GM12891 (cell line): ENCODE measurements around the gene NTN3.

ENCODE experiments used
- DNase-seq: peaks from one replicate; pipeline ENCODE4 v3.0.0; 2011; ENCODE audit warnings: low spot score; ENCODE audit not compliant: insufficient read length
- FAIRE-seq: peaks from 2 replicates; lab custom pipeline; 2011; peaks lifted over from hg19 to GRCh38; lab: Jason Lieb, UNC
- PAX5 ChIP-seq: IDR thresholded peaks from 2 replicates; pipeline ENCODE4 v1.6.1; 2011; ENCODE audit warnings: low read length, moderate library complexity, mild to moderate bottlenecking; ENCODE audit not compliant: insufficient read depth, severe bottlenecking
- POLR2A ChIP-seq: IDR thresholded peaks from 2 replicates; pipeline ENCODE4 v1.6.1; 2011; ENCODE audit warnings: low read depth, low read length, control low read depth
- POLR2AphosphoS5 ChIP-seq: IDR thresholded peaks from 2 replicates; pipeline ENCODE4 v1.6.1; 2011; ENCODE audit warnings: low read depth, low read length, control low read depth
- POU2F2 ChIP-seq: IDR thresholded peaks from 2 replicates; pipeline ENCODE4 v1.6.1; 2011; ENCODE audit warnings: low read depth, mild to moderate bottlenecking, control low read depth, low read length, moderate library complexity
- SPI1 ChIP-seq: IDR thresholded peaks from 2 replicates; pipeline ENCODE4 v1.6.1; 2011; ENCODE audit warnings: low read depth, low read length, control low read depth
- TAF1 ChIP-seq: IDR thresholded peaks from 2 replicates; pipeline ENCODE4 v1.6.1; 2011; ENCODE audit warnings: low read depth, low read length, control low read depth

Gene NTN3

GRCh38 chr16:2499890-2500429 lies 28.9 kb downstream of the NTN3 start:
- TF ChIP-seq POU2F2 (no peak), PAX5 (no peak), TAF1 (no peak), POLR2AphosphoS5 (no peak), SPI1 (no peak), POLR2A (no peak)
- DNase-seq: no peak
- FAIRE-seq: no peak

- FAIRE-seq (no peak), DNase-seq (no peak)
- TF ChIP-seq SPI1 (no peak), POLR2AphosphoS5 (no peak), PAX5 (no peak), TAF1 (no peak), POU2F2 (no peak), POLR2A (no peak)
Observed at GRCh38 chr16:2500430-2500917, 29.4 kb downstream of the NTN3 start.

GRCh38 chr16:2500918-2501750 lies 30.0 kb downstream of the NTN3 start:
- DNase-seq (peak; percentile 96), FAIRE-seq (peak; percentile 90)
- no peak for TF ChIP-seq PAX5
- TF ChIP-seq POU2F2: no peak
- no peak for TF ChIP-seq TAF1
- TF ChIP-seq SPI1: no peak
- TF ChIP-seq POLR2A: no peak
- TF ChIP-seq POLR2AphosphoS5: no peak

- TF ChIP-seq POU2F2: no peak
- TF ChIP-seq PAX5: no peak
- no peak for TF ChIP-seq TAF1
- TF ChIP-seq POLR2A: no peak
- no peak for TF ChIP-seq POLR2AphosphoS5
- TF ChIP-seq SPI1: no peak
- FAIRE-seq (no peak), DNase-seq (no peak)
Observed at GRCh38 chr16:2501946-2502895, 31.1 kb downstream of the NTN3 start.

- FAIRE-seq (no peak), DNase-seq (no peak)
- no peak for TF ChIP-seq POU2F2
- no peak for TF ChIP-seq POLR2AphosphoS5
- TF ChIP-seq POLR2A: no peak
- TF ChIP-seq SPI1: no peak
- TF ChIP-seq PAX5: no peak
- TF ChIP-seq TAF1: no peak
Observed at GRCh38 chr16:2505695-2506094, 34.6 kb downstream of the NTN3 start.

GRCh38 chr16:2507052-2507659 lies 36.1 kb downstream of the NTN3 start:
- FAIRE-seq: no peak

GRCh38 chr16:2507665-2508064 lies 36.6 kb downstream of the NTN3 start:
- peak; percentile 90 for FAIRE-seq
- TF ChIP-seq SPI1: no peak
- no peak for TF ChIP-seq POLR2A
- TF ChIP-seq POLR2AphosphoS5: no peak
- no peak for TF ChIP-seq TAF1
- TF ChIP-seq POU2F2: no peak
- no peak for TF ChIP-seq PAX5
- no peak for DNase-seq

More at GRCh38 chr16:2507052-2507659, 36.1 kb downstream of the NTN3 start:
- peak; percentile 71 for DNase-seq
- TF ChIP-seq SPI1 (peak; percentile 69), POLR2A (no peak)

GRCh38 chr16:2508722-2509400 lies 37.8 kb downstream of the NTN3 start:
- TF ChIP-seq POU2F2: no peak
- no peak for TF ChIP-seq TAF1
- TF ChIP-seq POLR2AphosphoS5: no peak
- no peak for TF ChIP-seq POLR2A
- TF ChIP-seq PAX5: no peak
- TF ChIP-seq SPI1: no peak
- DNase-seq: no peak
- peak; percentile 51 for FAIRE-seq

- TF ChIP-seq TAF1: no peak
- no peak for FAIRE-seq
- no peak for DNase-seq
Observed at GRCh38 chr16:2511128-2511800, 40.2 kb downstream of the NTN3 start.
